ENCODE data around the gene ZDHHC14. TPM values are rescaled to one million over a fixed set of nuclear protein-coding genes. Genes with fewer than 3 reads are reported as not detected.

Gene ZDHHC14

DNA sequence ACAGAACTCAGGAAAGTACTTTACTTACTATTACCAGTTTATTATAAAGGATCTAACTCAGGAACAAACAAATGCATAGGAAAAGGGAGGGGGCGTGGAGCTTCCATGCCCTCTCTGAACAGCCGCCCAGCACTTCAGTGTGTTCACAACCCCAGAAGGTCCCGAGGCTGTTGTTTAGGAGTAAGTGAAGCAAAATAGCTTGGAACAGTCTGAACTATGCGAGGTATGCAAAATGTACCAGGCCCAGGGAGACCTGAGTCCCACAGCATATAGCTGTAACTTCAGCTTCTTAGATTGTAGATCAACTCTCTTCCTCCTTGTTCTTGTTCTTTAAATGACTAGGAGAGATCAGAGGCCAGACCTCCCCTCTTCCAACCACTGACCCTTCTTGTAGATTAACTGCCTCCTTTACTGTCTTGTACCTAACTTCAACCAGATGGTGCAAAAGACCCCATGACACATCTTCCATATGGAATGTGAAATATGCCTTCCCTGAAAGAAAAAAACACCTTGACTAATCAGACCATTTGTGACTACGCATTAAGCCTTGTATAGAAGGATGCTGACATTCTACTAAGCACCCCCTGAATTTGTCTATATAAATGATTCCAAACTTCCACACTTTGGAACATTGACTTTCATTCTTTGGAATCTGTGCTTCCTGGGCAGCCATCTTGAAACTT, 343.3 kb downstream of the ZDHHC14 start:
- no peak overlapping the region for H3K56ac ChIP-seq (ENCODE audit: low read length)
- H3K23ac ChIP-seq (ENCODE audit: low read length), result no peak overlapping the region
- no peak overlapping the region for H3K4ac ChIP-seq (ENCODE audit: low read depth, low read length)
- no peaks in the 10 kb centered on the region for H3K36me3 ChIP-seq (ENCODE audit: control insufficient read depth, insufficient read depth, low read length)
- H4K5ac ChIP-seq (ENCODE audit: low read length), result no peak overlapping the region
- no peak overlapping the region for H3K4me3 ChIP-seq (ENCODE audit: low read length)
- no peaks in the 10 kb centered on the region for H3K79me2 ChIP-seq (ENCODE audit: control insufficient read depth, insufficient read depth, low read length)
- H3K4me2 ChIP-seq (ENCODE audit: low read length), result no peak overlapping the region
- DNase-seq, result no peak
- no peak overlapping the region for H2BK5ac ChIP-seq (ENCODE audit: low read length)
- H2BK120ac ChIP-seq (ENCODE audit: low read depth, low read length), result no peak overlapping the region
- H3K4me1 ChIP-seq (ENCODE audit: control insufficient read depth, low read depth, low read length), result no peaks in the 10 kb centered on the region
- H3K79me1 ChIP-seq (ENCODE audit: low read length), result no peaks in the 10 kb centered on the region
- H2BK15ac ChIP-seq (replicated peaks; ENCODE audit: low read depth), result no peak overlapping the region
- H3K27me3 ChIP-seq (ENCODE audit: insufficient read depth, low read length, poor library complexity), result no peaks in the 10 kb centered on the region
- H3K9ac ChIP-seq (ENCODE audit: low read length), result no peak overlapping the region
- WGBS (ENCODE audit: extremely low coverage, insufficient coverage, low lambda C conversion rate), result no CpG with 5 or more reads among the region's 5 CpGs
- H4K8ac ChIP-seq (ENCODE audit: low read depth, low read length), result no peak overlapping the region
- no peak overlapping the region for H2AK5ac ChIP-seq (ENCODE audit: low read length)
- H3K18ac ChIP-seq (ENCODE audit: low read length), result no peak overlapping the region
- no peak overlapping the region for H3K27ac ChIP-seq (ENCODE audit: low read depth, low read length)

DNA sequence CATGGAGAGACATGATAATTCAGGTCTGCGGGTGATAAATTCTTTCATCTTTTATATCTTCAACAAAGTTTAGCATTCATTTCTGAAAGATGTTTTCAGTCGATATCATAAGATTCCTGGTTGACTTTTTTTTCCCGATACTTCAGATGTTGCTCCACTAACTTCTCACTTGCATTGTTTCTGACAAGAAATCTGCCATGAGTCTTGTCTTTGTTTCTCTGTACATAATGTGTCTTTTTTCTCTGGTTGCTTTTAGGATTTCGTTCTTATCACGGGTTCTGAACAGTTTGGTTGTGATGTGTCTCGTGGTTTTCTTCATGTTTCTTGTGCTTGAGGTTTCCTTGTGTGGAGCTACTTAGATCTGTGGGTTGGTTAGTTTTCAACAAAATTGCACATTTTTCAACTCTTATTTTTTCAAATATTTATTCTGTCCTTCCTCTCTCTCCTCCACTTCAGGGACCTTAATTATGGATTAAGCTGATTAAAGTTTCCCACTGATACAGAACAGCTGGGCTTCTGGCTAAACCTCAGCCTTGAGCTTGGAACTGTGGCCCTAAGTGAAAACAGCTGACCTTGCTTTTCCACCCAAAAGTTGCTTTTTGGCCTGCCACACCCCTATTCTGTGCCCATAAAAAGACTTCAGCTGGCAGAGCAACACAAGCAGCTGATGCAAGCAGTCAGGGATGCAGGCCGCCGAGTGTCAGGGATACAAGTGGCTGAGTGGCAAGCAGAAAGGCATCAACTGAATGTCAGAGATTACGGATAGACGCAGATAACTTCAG, 344.2 kb downstream of the ZDHHC14 start:
- Histone ChIP-seq H3K79me1 (ENCODE audit: low read length) (no peaks in the 10 kb centered on the region), H3K18ac (ENCODE audit: low read length) (no peak overlapping the region), H3K4me2 (ENCODE audit: low read length) (no peak overlapping the region), H4K5ac (ENCODE audit: low read length) (no peak overlapping the region), H3K27me3 (ENCODE audit: insufficient read depth, low read length, poor library complexity) (no peaks in the 10 kb centered on the region), H4K8ac (ENCODE audit: low read depth, low read length) (no peak overlapping the region), H3K9ac (ENCODE audit: low read length) (no peak overlapping the region), H2BK5ac (ENCODE audit: low read length) (no peak overlapping the region), H2BK120ac (ENCODE audit: low read depth, low read length) (no peak overlapping the region), H3K36me3 (ENCODE audit: control insufficient read depth, insufficient read depth, low read length) (no peaks in the 10 kb centered on the region), H3K23ac (ENCODE audit: low read length) (no peak overlapping the region), H3K4ac (ENCODE audit: low read depth, low read length) (no peak overlapping the region), H3K4me1 (ENCODE audit: control insufficient read depth, low read depth, low read length) (no peaks in the 10 kb centered on the region), H2AK5ac (ENCODE audit: low read length) (no peak overlapping the region), H2BK15ac (replicated peaks; ENCODE audit: low read depth) (no peak overlapping the region), H3K4me3 (ENCODE audit: low read length) (no peak overlapping the region), H3K27ac (ENCODE audit: low read depth, low read length) (no peak overlapping the region), H3K79me2 (ENCODE audit: control insufficient read depth, insufficient read depth, low read length) (no peaks in the 10 kb centered on the region), H3K56ac (ENCODE audit: low read length) (no peak overlapping the region)
- WGBS (ENCODE audit: extremely low coverage, insufficient coverage, low lambda C conversion rate), result no CpG with 5 or more reads among the region's 10 CpGs
- no peak for DNase-seq

DNA sequence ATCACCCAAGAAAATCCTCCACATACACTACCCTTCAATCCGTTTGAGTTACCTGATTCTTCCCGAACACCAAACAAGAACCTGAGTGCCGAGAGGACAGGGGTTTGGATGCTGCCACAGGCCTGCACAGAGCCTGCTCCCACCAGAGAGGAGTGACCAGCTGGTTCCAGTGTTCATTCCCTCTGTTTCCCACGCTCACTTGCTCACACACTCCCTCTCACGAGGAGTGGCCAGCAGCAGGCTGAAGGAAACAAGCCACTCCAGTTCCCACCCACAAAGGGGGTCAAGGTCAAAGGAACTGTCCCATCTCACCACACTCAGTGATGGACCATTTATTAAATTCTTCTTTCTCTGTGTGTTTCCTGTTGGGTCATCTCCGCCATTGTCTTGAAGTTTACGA, 344.8 kb downstream of the ZDHHC14 start:
- H3K4me2 ChIP-seq (ENCODE audit: low read length), result no peak overlapping the region
- WGBS (ENCODE audit: extremely low coverage, insufficient coverage, low lambda C conversion rate), result no CpG with 5 or more reads among the region's 7 CpGs
- no peak overlapping the region for H2BK120ac ChIP-seq (ENCODE audit: low read depth, low read length)
- no peak overlapping the region for H3K4ac ChIP-seq (ENCODE audit: low read depth, low read length)
- H3K4me3 ChIP-seq (ENCODE audit: low read length), result no peak overlapping the region
- no peak overlapping the region for H4K8ac ChIP-seq (ENCODE audit: low read depth, low read length)
- H2BK15ac ChIP-seq (replicated peaks; ENCODE audit: low read depth), result no peak overlapping the region
- H3K4me1 ChIP-seq (ENCODE audit: control insufficient read depth, low read depth, low read length), result no peaks in the 10 kb centered on the region
- H4K5ac ChIP-seq (ENCODE audit: low read length), result no peak overlapping the region
- no peak overlapping the region for H2AK5ac ChIP-seq (ENCODE audit: low read length)
- H2BK5ac ChIP-seq (ENCODE audit: low read length), result no peak overlapping the region
- no peak overlapping the region for H3K18ac ChIP-seq (ENCODE audit: low read length)
- H3K56ac ChIP-seq (ENCODE audit: low read length), result no peak overlapping the region
- no peaks in the 10 kb centered on the region for H3K36me3 ChIP-seq (ENCODE audit: control insufficient read depth, insufficient read depth, low read length)
- H3K27ac ChIP-seq (ENCODE audit: low read depth, low read length), result no peak overlapping the region
- no peak overlapping the region for H3K23ac ChIP-seq (ENCODE audit: low read length)
- H3K79me2 ChIP-seq (ENCODE audit: control insufficient read depth, insufficient read depth, low read length), result no peaks in the 10 kb centered on the region
- H3K79me1 ChIP-seq (ENCODE audit: low read length), result no peaks in the 10 kb centered on the region
- no peaks in the 10 kb centered on the region for H3K27me3 ChIP-seq (ENCODE audit: insufficient read depth, low read length, poor library complexity)
- H3K9ac ChIP-seq (ENCODE audit: low read length), result no peak overlapping the region
- DNase-seq, result no peak

DNA sequence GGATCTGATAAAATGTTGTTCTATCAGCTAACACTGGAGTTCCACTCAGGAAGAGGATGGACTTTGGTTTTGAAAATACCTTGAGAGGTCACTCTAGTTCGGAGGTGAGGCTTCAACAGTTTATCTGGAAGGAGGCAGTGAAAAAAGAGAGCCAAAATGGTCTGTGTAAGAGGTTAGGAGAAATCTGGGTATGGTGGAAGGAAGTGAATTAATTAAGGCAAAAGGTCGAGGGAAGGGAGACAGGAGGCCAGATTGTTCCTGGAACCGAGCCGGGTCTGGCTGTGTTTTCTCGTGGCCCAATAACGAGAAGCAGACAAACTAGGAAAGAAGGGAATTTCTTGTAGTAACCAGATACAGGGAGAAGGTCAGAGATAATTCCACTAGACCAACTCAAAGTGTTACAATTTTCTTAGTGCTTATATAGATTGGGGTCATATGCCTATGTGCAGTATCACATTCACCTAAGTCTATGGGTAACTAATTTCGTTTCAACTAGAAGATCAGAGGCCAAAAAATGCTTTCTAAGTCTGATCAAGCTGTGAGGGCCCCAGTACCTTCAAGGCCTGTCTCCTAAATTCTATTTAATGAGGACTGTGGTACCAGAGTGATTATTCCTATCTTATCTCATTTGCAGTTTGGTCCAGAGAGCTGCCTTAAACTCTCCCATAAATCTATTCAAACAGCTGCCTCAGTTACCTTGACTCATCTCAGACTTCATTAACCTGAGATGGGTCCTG, 346.1 kb downstream of the ZDHHC14 start:
- no peak overlapping the region for H2BK5ac ChIP-seq (ENCODE audit: low read length)
- H2BK15ac ChIP-seq (replicated peaks; ENCODE audit: low read depth), result no peak overlapping the region
- H2BK120ac ChIP-seq (ENCODE audit: low read depth, low read length), result no peak overlapping the region
- no peak overlapping the region for H3K18ac ChIP-seq (ENCODE audit: low read length)
- H3K4me2 ChIP-seq (ENCODE audit: low read length), result no peak overlapping the region
- no peak overlapping the region for H3K56ac ChIP-seq (ENCODE audit: low read length)
- no peak overlapping the region for H4K5ac ChIP-seq (ENCODE audit: low read length)
- H3K27ac ChIP-seq (ENCODE audit: low read depth, low read length), result no peak overlapping the region
- H3K27me3 ChIP-seq (ENCODE audit: insufficient read depth, low read length, poor library complexity), result no peaks in the 10 kb centered on the region
- no CpG with 5 or more reads among the region's 7 CpGs for WGBS (ENCODE audit: extremely low coverage, insufficient coverage, low lambda C conversion rate)
- H3K9ac ChIP-seq (ENCODE audit: low read length), result no peak overlapping the region
- no peak overlapping the region for H2AK5ac ChIP-seq (ENCODE audit: low read length)
- H3K79me1 ChIP-seq (ENCODE audit: low read length), result no peaks in the 10 kb centered on the region
- no peaks in the 10 kb centered on the region for H3K4me1 ChIP-seq (ENCODE audit: control insufficient read depth, low read depth, low read length)
- H3K4ac ChIP-seq (ENCODE audit: low read depth, low read length), result no peak overlapping the region
- H3K36me3 ChIP-seq (ENCODE audit: control insufficient read depth, insufficient read depth, low read length), result no peaks in the 10 kb centered on the region
- no peak overlapping the region for H3K4me3 ChIP-seq (ENCODE audit: low read length)
- H3K23ac ChIP-seq (ENCODE audit: low read length), result no peak overlapping the region
- DNase-seq, result no peak
- no peak overlapping the region for H4K8ac ChIP-seq (ENCODE audit: low read depth, low read length)
- H3K79me2 ChIP-seq (ENCODE audit: control insufficient read depth, insufficient read depth, low read length), result no peaks in the 10 kb centered on the region

Small RNA genes lying within 50 kb of the gene (small RNA-seq; reads per million reads assigned to genes)
- not detected for gene MIR3692 (ENCODE audit: insufficient read depth)

All from mesendoderm (in vitro differentiated cells).